OCI-LY3 (cell line): ENCODE data around the gene HEMK1.

ENCODE experiments used
- CTCF ChIP-seq: fragments of 200-600, 300-600 bp; sonication (generic); IDR thresholded peaks from 2 replicates; pipeline ENCODE4 v1.5.1; 2014; ENCODE audit warnings: antibody characterized with exemption, low read length, low read depth
- EZH2phosphoT487 ChIP-seq: fragments of 200-600 bp; shearing (Covaris generic); IDR thresholded peaks from 2 replicates; pipeline ENCODE4 v1.6.1; 2018; ENCODE audit warnings: antibody characterized with exemption, mixed run types, low read depth

GRCh38 chr3:50564321-50564720 is 5.0 kb upstream of the HEMK1 start:
- TF ChIP-seq CTCF, result no peak
- TF ChIP-seq EZH2phosphoT487, result no peak
